ENCODE measurements around the gene PITPNM3.

DNA sequence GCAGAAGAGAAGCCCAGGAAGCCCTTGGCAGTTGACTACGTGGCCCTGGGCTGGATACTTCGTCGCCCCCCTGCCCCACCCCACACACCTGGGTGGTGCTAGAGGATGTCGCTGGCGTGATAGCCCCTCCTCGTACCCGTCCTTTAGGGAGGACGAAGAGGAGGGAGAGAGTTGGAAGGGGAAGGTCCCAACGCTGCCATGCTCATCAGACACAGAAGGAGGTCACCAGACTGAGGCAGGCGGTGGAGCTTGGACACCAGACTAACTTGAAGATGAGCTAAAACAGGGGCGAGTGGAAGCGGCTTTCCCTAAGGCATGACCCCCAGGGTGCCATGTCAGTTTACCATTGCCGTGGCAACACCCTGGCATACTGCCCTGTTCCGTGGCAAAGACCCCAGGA is 132.4 kb downstream of the PITPNM3 start:
- no peak for TF ChIP-seq POLR2A (IDR thresholded peaks at IDR 0.05)
- TF ChIP-seq, protein P1, sequence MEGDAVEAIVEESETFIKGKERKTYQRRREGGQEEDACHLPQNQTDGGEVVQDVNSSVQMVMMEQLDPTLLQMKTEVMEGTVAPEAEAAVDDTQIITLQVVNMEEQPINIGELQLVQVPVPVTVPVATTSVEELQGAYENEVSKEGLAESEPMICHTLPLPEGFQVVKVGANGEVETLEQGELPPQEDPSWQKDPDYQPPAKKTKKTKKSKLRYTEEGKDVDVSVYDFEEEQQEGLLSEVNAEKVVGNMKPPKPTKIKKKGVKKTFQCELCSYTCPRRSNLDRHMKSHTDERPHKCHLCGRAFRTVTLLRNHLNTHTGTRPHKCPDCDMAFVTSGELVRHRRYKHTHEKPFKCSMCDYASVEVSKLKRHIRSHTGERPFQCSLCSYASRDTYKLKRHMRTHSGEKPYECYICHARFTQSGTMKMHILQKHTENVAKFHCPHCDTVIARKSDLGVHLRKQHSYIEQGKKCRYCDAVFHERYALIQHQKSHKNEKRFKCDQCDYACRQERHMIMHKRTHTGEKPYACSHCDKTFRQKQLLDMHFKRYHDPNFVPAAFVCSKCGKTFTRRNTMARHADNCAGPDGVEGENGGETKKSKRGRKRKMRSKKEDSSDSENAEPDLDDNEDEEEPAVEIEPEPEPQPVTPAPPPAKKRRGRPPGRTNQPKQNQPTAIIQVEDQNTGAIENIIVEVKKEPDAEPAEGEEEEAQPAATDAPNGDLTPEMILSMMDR (IDR thresholded peaks at IDR 0.05), result no peak

All from adrenal gland (tissue), 5 donors.